GM18873 (cell line): ENCODE results near the gene CCDC102B.

ENCODE experiments used
- ATAC-seq: cut with Tn5 transposase; IDR thresholded peaks from one replicate; pipeline ENCODE4 v1.9.1; 2021; ENCODE audit warnings: mild to moderate bottlenecking, moderate library complexity, moderate number of reproducible peaks; ENCODE audit not compliant: unreplicated experiment, low FRiP score

CCDC102B gene

DNA sequence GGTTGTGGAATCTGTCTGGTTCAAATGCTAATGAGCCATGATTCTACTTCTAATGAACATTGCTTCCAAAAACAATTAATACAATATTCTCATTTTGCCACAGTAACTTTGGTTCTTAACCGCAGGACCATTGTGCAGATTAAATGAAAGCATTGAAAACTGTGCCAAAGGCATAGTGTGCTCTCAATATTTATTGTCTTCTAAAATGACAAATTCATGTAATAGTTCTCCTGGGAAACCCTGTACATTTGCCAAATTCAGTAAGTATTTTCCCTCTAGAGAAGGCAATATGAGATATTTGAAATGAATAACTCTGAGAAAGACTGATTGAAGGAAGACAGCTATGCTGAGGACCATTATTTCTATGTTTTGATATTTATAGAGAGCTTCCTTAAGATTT is 246.3 kb downstream of the CCDC102B start:
- ATAC-seq, result no peak

- ATAC-seq, result no peak
Observed at GRCh38 chr18:69064063-69064462, 266.2 kb downstream of the CCDC102B start.

DNA sequence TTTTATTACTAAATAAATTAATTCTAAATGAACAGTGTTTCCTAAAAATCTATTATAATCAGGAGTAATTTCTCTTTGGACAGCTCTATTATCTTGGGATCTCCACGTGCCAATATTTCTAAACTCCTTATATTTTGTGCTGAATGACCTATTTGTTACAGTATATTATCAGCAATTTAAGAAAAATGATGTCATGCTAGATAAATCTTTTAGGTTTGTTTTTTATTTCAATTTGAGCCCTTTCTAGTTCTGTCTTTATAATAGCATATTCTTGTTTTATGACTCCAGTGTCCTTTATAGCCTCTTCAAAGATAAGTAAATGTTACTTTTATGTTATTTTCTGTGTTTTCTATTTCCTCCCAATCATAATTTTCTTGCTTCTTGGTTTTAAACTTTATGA is 269.2 kb downstream of the CCDC102B start:
- ATAC-seq, result no peak

- ATAC-seq, result no peak
Observed at GRCh38 chr18:69071680-69072079, 273.8 kb downstream of the CCDC102B start.

GRCh38 chr18:69081846-69082245 is 284.0 kb downstream of the CCDC102B start:
- no peak for ATAC-seq

GRCh38 chr18:69082499-69082898 is 284.6 kb downstream of the CCDC102B start:
- ATAC-seq, result no peak

DNA sequence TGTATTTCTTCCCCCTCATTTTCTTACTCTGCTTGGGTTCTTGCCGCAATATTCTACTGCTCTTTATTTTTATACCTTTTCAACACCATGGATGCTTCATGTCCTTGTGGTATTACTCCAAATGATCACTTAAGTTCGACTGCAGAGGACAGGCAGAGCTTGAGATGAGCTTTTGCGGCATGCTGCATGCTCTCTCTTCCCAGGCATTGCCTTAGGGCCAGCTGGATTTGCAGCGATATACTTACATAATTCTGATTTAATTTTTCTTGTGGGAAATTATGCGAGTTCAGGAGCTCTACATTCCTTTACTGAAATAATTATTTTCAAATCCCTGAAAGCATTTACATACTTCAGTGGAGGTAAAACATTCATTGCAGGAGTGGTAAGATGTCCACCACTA is 288.1 kb downstream of the CCDC102B start:
- no peak for ATAC-seq

GRCh38 chr18:69088973-69089372 is 291.1 kb downstream of the CCDC102B start:
- no peak for ATAC-seq

GRCh38 chr18:69097349-69097748 is 299.5 kb downstream of the CCDC102B start:
- ATAC-seq, result peak; percentile 81

GRCh38 chr18:69102959-69103358 is 305.1 kb downstream of the CCDC102B start:
- no peak for ATAC-seq
